ENCODE measurements around the gene CAT.

Gene CAT

GRCh38 chr11:34404280-34404679, 34.5 kb upstream of the CAT start:
- Histone ChIP-seq H3K4me3 (ENCODE audit: low read length, poor library complexity, severe bottlenecking) (no peak overlapping the region), H3K27me3 (ENCODE audit: insufficient read depth, low read length, poor library complexity, severe bottlenecking) (no peaks in the 10 kb centered on the region), H3K4me2 (ENCODE audit: low read depth, low read length, poor library complexity, severe bottlenecking) (no peak overlapping the region), H3K36me3 (ENCODE audit: insufficient read depth, low read length) (no peaks in the 10 kb centered on the region), H3K9me2 (replicated peaks; ENCODE audit: low read depth, low read length) (no peaks in the 10 kb centered on the region), H3K4me1 (ENCODE audit: insufficient read depth, low read length, poor library complexity, severe bottlenecking) (no peaks in the 10 kb centered on the region), H3K9ac (ENCODE audit: low read depth, low read length, poor library complexity, severe bottlenecking) (no peak overlapping the region), H3F3A (ENCODE audit: low read depth) (no peaks in the 10 kb centered on the region), H3K9me3 (ENCODE audit: insufficient read depth, low read depth, low read length) (peaks cover 8% of the 10 kb centered on the region; the same call in 1 of the 2 replicates), H4K20me1 (ENCODE audit: insufficient read depth, low read length, poor library complexity, severe bottlenecking) (no peaks in the 10 kb centered on the region), H3K79me2 (ENCODE audit: insufficient read depth, low read length) (no peaks in the 10 kb centered on the region), H2AFZ (ENCODE audit: low read length) (no peak overlapping the region)
- TF ChIP-seq CTCF (conservative IDR thresholded peaks at IDR 0.05; ENCODE audit: low read length) (no peak), EZH2phosphoT487 (IDR thresholded peaks at IDR 0.05; ENCODE audit: borderline replicate concordance) (no peak)

GRCh38 chr11:34405079-34405858, 33.5 kb upstream of the CAT start:
- no peaks in the 10 kb centered on the region for H3K79me2 ChIP-seq (ENCODE audit: insufficient read depth, low read length)
- H3F3A ChIP-seq (ENCODE audit: low read depth): no peaks in the 10 kb centered on the region
- no peak overlapping the region for H2AFZ ChIP-seq (ENCODE audit: low read length)
- H4K20me1 ChIP-seq (ENCODE audit: insufficient read depth, low read length, poor library complexity, severe bottlenecking): no peaks in the 10 kb centered on the region
- H3K27me3 ChIP-seq (ENCODE audit: insufficient read depth, low read length, poor library complexity, severe bottlenecking): no peaks in the 10 kb centered on the region
- H3K4me2 ChIP-seq (ENCODE audit: low read depth, low read length, poor library complexity, severe bottlenecking): no peak overlapping the region
- no peak overlapping the region for H3K4me3 ChIP-seq (ENCODE audit: low read length, poor library complexity, severe bottlenecking)
- H3K36me3 ChIP-seq (ENCODE audit: insufficient read depth, low read length): no peaks in the 10 kb centered on the region
- H3K9me2 ChIP-seq (replicated peaks; ENCODE audit: low read depth, low read length): no peaks in the 10 kb centered on the region
- peaks cover 4% of the 10 kb centered on the region; the same call in 1 of the 2 replicates for H3K9me3 ChIP-seq (ENCODE audit: insufficient read depth, low read depth, low read length)
- no peak overlapping the region for H3K9ac ChIP-seq (ENCODE audit: low read depth, low read length, poor library complexity, severe bottlenecking)
- H3K4me1 ChIP-seq (ENCODE audit: insufficient read depth, low read length, poor library complexity, severe bottlenecking): no peaks in the 10 kb centered on the region
- TF ChIP-seq EZH2phosphoT487 (IDR thresholded peaks at IDR 0.05; ENCODE audit: borderline replicate concordance) (no peak), CTCF (conservative IDR thresholded peaks at IDR 0.05; ENCODE audit: low read length) (no peak)

- no peak overlapping the region for H2AFZ ChIP-seq (ENCODE audit: low read length)
- no peaks in the 10 kb centered on the region for H3K9me2 ChIP-seq (replicated peaks; ENCODE audit: low read depth, low read length)
- no peaks in the 10 kb centered on the region for H3K79me2 ChIP-seq (ENCODE audit: insufficient read depth, low read length)
- no peaks in the 10 kb centered on the region for H3K4me1 ChIP-seq (ENCODE audit: insufficient read depth, low read length, poor library complexity, severe bottlenecking)
- no peak overlapping the region for H3K9ac ChIP-seq (ENCODE audit: low read depth, low read length, poor library complexity, severe bottlenecking)
- no peaks in the 10 kb centered on the region for H3K36me3 ChIP-seq (ENCODE audit: insufficient read depth, low read length)
- H4K20me1 ChIP-seq (ENCODE audit: insufficient read depth, low read length, poor library complexity, severe bottlenecking): no peaks in the 10 kb centered on the region
- no peak for TF ChIP-seq CTCF (conservative IDR thresholded peaks at IDR 0.05; ENCODE audit: low read length)
- TF ChIP-seq EZH2phosphoT487 (IDR thresholded peaks at IDR 0.05; ENCODE audit: borderline replicate concordance): no peak
- H3K4me2 ChIP-seq (ENCODE audit: low read depth, low read length, poor library complexity, severe bottlenecking): no peak overlapping the region
- H3K27me3 ChIP-seq (ENCODE audit: insufficient read depth, low read length, poor library complexity, severe bottlenecking): no peaks in the 10 kb centered on the region
- H3F3A ChIP-seq (ENCODE audit: low read depth): no peaks in the 10 kb centered on the region
- H3K9me3 ChIP-seq (ENCODE audit: insufficient read depth, low read depth, low read length): no peaks in the 10 kb centered on the region
- H3K4me3 ChIP-seq (ENCODE audit: low read length, poor library complexity, severe bottlenecking): no peak overlapping the region
Observed at GRCh38 chr11:34406413-34406812, 32.3 kb upstream of the CAT start.
